ENCODE results near the gene UPK1B.

GRCh38 chr3:119161240-119161639 is 12.2 kb upstream of the UPK1B start:
- TF ChIP-seq POLR2AphosphoS5 (IDR thresholded peaks at IDR 0.05; ENCODE audit: borderline replicate concordance, low read depth, low read length) (no peak), EZH2 (IDR thresholded peaks at IDR 0.05) (no peak)
